ENCODE measurements around the gene BAZ2B.

BAZ2B gene

GRCh38 chr2:159616286-159616701 lies at the start of gene BAZ2B:
TSS of gene BAZ2B (minus strand) at chr2:159616548. CDS start at chr2:159478719, 137,829 bp downstream.
- peaks cover 32% of the 10 kb centered on the region for H3K4me1 ChIP-seq (ENCODE audit: insufficient read depth, low read length)
- DNase-seq, result no peak
- peaks cover 24% of the 10 kb centered on the region for H3K79me2 ChIP-seq (ENCODE audit: insufficient read depth, low read length)
- H2AFZ ChIP-seq (ENCODE audit: low read depth, low read length), result peak within 1 kb of the TSS; percentile 89
- H3K27ac ChIP-seq (ENCODE audit: low read length), result peak within 1 kb of the TSS; percentile 73
- TF ChIP-seq, protein P1, sequence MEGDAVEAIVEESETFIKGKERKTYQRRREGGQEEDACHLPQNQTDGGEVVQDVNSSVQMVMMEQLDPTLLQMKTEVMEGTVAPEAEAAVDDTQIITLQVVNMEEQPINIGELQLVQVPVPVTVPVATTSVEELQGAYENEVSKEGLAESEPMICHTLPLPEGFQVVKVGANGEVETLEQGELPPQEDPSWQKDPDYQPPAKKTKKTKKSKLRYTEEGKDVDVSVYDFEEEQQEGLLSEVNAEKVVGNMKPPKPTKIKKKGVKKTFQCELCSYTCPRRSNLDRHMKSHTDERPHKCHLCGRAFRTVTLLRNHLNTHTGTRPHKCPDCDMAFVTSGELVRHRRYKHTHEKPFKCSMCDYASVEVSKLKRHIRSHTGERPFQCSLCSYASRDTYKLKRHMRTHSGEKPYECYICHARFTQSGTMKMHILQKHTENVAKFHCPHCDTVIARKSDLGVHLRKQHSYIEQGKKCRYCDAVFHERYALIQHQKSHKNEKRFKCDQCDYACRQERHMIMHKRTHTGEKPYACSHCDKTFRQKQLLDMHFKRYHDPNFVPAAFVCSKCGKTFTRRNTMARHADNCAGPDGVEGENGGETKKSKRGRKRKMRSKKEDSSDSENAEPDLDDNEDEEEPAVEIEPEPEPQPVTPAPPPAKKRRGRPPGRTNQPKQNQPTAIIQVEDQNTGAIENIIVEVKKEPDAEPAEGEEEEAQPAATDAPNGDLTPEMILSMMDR (IDR thresholded peaks at IDR 0.05; ENCODE audit: borderline replicate concordance, extremely low read depth, low read length, poor library complexity, severe bottlenecking), result no peak
- no peak for TF ChIP-seq EZH2 (IDR thresholded peaks at IDR 0.05; ENCODE audit: borderline replicate concordance, low read depth, low read length, severe bottlenecking)
- H4K20me1 ChIP-seq (ENCODE audit: insufficient read depth, low read length), result no peaks in the 10 kb centered on the region
- no peaks in the 10 kb centered on the region for H3K9me3 ChIP-seq (ENCODE audit: insufficient read depth, low read length, severe bottlenecking)
- H3K4me3 ChIP-seq (ENCODE audit: low read depth in 1 of 2, low read length in 2 of 2), result peak within 1 kb of the TSS; percentile 22 to 69
- H3K4me2 ChIP-seq (ENCODE audit: insufficient read depth, low read length), result peak within 1 kb of the TSS; percentile 73
- peak within 1 kb of the TSS; percentile 76 for H3K9ac ChIP-seq (ENCODE audit: low read depth, low read length)
- no peaks in the 10 kb centered on the region for H3K27me3 ChIP-seq (ENCODE audit: insufficient read depth, low read length, poor library complexity)
- no peak for ATAC-seq (ENCODE audit: insufficient read depth, low read depth)
- H3K36me3 ChIP-seq (ENCODE audit: insufficient read depth, low read length), result no peaks in the 10 kb centered on the region

DNA sequence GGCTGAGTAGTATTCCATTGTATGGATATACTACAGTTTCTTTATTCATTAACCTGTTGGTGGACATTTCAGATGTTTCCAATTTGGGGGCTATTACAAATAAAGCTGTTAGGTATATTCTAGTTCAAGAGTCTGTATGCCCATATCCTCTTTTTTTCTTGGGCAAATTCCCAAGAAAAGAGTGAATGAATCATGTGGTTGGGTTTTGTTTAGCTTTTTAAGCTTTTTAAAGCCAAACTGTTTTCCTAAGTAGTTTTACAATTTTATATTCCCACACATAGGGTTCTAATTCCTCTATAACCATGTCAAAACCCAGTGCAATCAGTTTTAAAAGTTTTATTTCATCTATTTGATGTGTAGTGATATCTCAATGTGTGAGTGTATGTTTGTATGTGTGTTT lies 44.9 kb upstream of the BAZ2B start:
- H3K36me3 ChIP-seq (ENCODE audit: insufficient read depth, low read length), result no peaks in the 10 kb centered on the region
- no peak overlapping the region for H3K4me2 ChIP-seq (ENCODE audit: insufficient read depth, low read length)
- no peak for ATAC-seq (ENCODE audit: insufficient read depth, low read depth)
- DNase-seq, result no peak
- H3K9me3 ChIP-seq (ENCODE audit: insufficient read depth, low read length, severe bottlenecking), result no peaks in the 10 kb centered on the region
- no peaks in the 10 kb centered on the region for H3K79me2 ChIP-seq (ENCODE audit: insufficient read depth, low read length)
- H3K4me3 ChIP-seq (ENCODE audit: low read depth in 1 of 2, low read length in 2 of 2), result no peak overlapping the region
- no peaks in the 10 kb centered on the region for H3K4me1 ChIP-seq (ENCODE audit: insufficient read depth, low read length)
- H3K27me3 ChIP-seq (ENCODE audit: insufficient read depth, low read length, poor library complexity), result no peaks in the 10 kb centered on the region
- H4K20me1 ChIP-seq (ENCODE audit: insufficient read depth, low read length), result no peaks in the 10 kb centered on the region
- no peak overlapping the region for H2AFZ ChIP-seq (ENCODE audit: low read depth, low read length)
- TF ChIP-seq, protein P1 (IDR thresholded peaks at IDR 0.05; ENCODE audit: borderline replicate concordance, extremely low read depth, low read length, poor library complexity, severe bottlenecking), result no peak
- no peak for TF ChIP-seq EZH2 (IDR thresholded peaks at IDR 0.05; ENCODE audit: borderline replicate concordance, low read depth, low read length, severe bottlenecking)
- no peak overlapping the region for H3K9ac ChIP-seq (ENCODE audit: low read depth, low read length)
- H3K27ac ChIP-seq (ENCODE audit: low read length), result no peak overlapping the region

GRCh38 chr2:159658881-159659873 lies 42.8 kb upstream of the BAZ2B start:
- H4K20me1 ChIP-seq (ENCODE audit: insufficient read depth, low read length), result no peaks in the 10 kb centered on the region
- H3K36me3 ChIP-seq (ENCODE audit: insufficient read depth, low read length), result no peaks in the 10 kb centered on the region
- no peaks in the 10 kb centered on the region for H3K79me2 ChIP-seq (ENCODE audit: insufficient read depth, low read length)
- no peaks in the 10 kb centered on the region for H3K4me1 ChIP-seq (ENCODE audit: insufficient read depth, low read length)
- no peak overlapping the region for H3K27ac ChIP-seq (ENCODE audit: low read length)
- peaks cover 5% of the 10 kb centered on the region for H3K9me3 ChIP-seq (ENCODE audit: insufficient read depth, low read length, severe bottlenecking)
- DNase-seq (no peak), ATAC-seq (ENCODE audit: insufficient read depth, low read depth) (no peak)
- H3K4me2 ChIP-seq (ENCODE audit: insufficient read depth, low read length), result no peak overlapping the region
- TF ChIP-seq, protein P1 (IDR thresholded peaks at IDR 0.05; ENCODE audit: borderline replicate concordance, extremely low read depth, low read length, poor library complexity, severe bottlenecking), result no peak
- TF ChIP-seq EZH2 (IDR thresholded peaks at IDR 0.05; ENCODE audit: borderline replicate concordance, low read depth, low read length, severe bottlenecking), result no peak
- no peak overlapping the region for H2AFZ ChIP-seq (ENCODE audit: low read depth, low read length)
- no peak overlapping the region for H3K4me3 ChIP-seq (ENCODE audit: low read depth in 1 of 2, low read length in 2 of 2)
- no peak overlapping the region for H3K9ac ChIP-seq (ENCODE audit: low read depth, low read length)
- no peaks in the 10 kb centered on the region for H3K27me3 ChIP-seq (ENCODE audit: insufficient read depth, low read length, poor library complexity)
